ENCODE data around the gene MEGF10. TPM values are rescaled to one million over a fixed set of nuclear protein-coding genes. Genes with fewer than 3 reads are reported as not detected.

MEGF10 gene
- total RNA-seq, 1 experiment from 2014 or later: 0.03 TPM

DNA sequence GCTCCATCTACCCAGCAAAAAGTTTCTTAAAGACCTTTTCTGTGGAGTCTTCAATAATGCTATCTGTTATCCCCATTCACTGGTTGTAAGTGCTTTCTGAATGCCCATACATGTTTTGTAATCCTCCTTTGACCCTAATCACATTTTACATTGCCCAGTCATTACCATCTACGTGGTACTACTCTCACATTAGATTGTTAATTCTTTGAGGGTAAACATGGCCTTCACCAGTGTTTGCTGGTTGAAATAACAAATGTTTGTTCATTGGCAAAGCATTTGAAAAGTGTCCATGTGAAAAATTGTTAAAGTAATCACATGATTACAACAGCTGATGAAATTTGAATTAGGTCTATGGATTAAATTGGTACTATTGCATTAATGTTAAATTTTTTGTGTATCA lies 31.8 kb downstream of the MEGF10 start:
- Histone ChIP-seq H3K9me3 (replicated peaks) (no peaks in the 10 kb centered on the region), H3K36me3 (no peaks in the 10 kb centered on the region), H3K4me1 (replicated peaks) (peaks cover 13% of the 10 kb centered on the region), H3K27me3 (replicated peaks) (0 out of 2 replicates have a peak, but pooled peaks cover 8% of the 10 kb centered on the region), H3K4me3 (no peak overlapping the region), H3K27ac (no peak overlapping the region)
- DNase-seq (ENCODE audit: low read depth in 1 of 2, low spot score in 2 of 2): no peak

DNA sequence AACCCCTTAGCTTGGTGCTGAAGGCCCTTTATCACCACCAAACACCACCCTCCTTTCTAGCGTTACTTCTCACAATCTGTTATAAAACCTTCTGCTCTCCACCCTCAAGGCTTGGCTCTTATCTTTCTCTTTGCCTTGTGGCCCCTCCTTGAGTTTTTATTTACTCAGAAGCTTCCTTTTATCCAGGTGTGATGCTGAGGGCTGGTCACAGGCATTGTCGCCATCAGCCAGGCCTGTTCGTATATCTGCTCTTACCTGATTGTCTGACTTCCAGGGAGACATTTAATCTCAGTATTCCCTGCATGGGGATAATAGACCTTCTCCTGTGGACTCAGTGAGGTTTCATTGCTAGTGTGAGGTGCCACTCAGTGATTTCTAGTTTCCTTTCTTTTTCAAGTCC lies 34.2 kb downstream of the MEGF10 start:
- H3K9me3 ChIP-seq (replicated peaks): no peaks in the 10 kb centered on the region
- no peak overlapping the region for H3K27ac ChIP-seq
- DNase-seq (ENCODE audit: low read depth in 1 of 2, low spot score in 2 of 2): no peak
- H3K27me3 ChIP-seq (replicated peaks): peaks cover 5% of the 10 kb centered on the region; the same call in 1 of the 2 replicates
- H3K4me3 ChIP-seq: no peak overlapping the region
- H3K36me3 ChIP-seq: no peaks in the 10 kb centered on the region
- H3K4me1 ChIP-seq (replicated peaks): peaks cover 13% of the 10 kb centered on the region

DNA sequence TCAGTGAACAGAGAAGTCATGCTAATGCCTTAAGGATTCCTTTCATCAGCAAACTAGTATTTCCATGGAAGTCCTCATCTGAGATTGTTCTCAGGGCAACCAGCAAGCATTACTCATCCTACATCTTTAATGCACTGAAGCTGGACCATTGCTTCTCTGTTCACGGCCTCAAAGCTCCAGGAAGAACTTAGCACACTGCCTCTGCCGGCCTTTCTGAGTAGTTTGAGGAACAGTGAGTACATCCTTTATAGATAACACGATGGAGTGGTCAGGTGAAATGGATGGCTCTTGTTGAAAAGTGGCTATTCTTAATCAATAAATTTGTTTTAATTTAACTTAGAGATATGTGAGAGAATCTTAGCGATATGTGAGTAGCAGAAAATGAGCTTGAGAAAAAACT lies 35.8 kb downstream of the MEGF10 start:
- Histone ChIP-seq H3K27ac (no peak overlapping the region), H3K36me3 (no peaks in the 10 kb centered on the region), H3K9me3 (replicated peaks) (no peaks in the 10 kb centered on the region), H3K4me3 (no peak overlapping the region), H3K4me1 (replicated peaks) (no peaks in the 10 kb centered on the region), H3K27me3 (replicated peaks) (peaks cover 5% of the 10 kb centered on the region; the same call in 1 of the 2 replicates)
- no peak for DNase-seq (ENCODE audit: low read depth in 1 of 2, low spot score in 2 of 2)

DNA sequence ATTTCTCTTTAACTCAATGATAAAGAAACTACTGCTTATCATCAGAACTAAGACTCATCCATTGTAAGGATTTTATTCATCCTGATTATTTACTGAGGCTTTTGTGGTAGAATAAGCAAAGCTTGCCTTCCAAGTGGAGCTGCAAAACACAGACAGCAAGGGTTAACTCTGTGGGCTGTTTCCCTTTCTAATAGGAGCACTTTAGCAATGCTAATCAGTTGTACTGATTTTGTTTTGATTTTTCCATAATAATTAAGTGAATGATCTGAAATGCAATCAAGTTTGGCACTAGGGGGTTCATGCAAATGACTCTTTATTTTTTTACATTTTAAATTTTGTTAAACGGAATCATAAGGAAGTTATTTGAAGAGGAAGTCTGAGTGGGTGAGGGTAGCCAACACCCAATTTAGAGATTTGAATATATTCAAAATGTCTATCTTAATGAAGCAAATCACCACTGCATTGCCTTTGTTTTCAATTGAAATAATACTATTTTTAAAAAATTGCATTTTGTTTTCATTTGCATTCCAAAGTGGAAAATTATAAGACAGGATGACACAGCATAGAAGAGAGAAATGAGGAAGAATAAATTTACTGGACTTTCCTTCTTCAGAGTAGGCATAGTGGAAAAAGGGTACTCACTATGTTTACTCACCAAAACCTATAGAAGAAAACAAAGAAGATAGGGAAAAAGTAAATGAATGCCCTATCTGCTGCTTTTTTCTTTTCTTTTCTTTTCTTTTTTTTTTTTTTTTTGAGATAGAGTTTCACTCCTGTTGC lies 36.6 kb downstream of the MEGF10 start:
- no peaks in the 10 kb centered on the region for H3K4me1 ChIP-seq (replicated peaks)
- H3K4me3 ChIP-seq: no peak overlapping the region
- H3K27me3 ChIP-seq (replicated peaks): peaks cover 5% of the 10 kb centered on the region; the same call in 1 of the 2 replicates
- DNase-seq (ENCODE audit: low read depth in 1 of 2, low spot score in 2 of 2): no peak
- H3K9me3 ChIP-seq (replicated peaks): no peaks in the 10 kb centered on the region
- no peaks in the 10 kb centered on the region for H3K36me3 ChIP-seq
- no peak overlapping the region for H3K27ac ChIP-seq

- Histone ChIP-seq H3K27ac (no peak overlapping the region), H3K36me3 (no peaks in the 10 kb centered on the region), H3K27me3 (replicated peaks) (peaks cover 10% of the 10 kb centered on the region), H3K9me3 (replicated peaks) (no peaks in the 10 kb centered on the region), H3K4me3 (no peak overlapping the region), H3K4me1 (replicated peaks) (no peaks in the 10 kb centered on the region)
- DNase-seq (ENCODE audit: low read depth in 1 of 2, low spot score in 2 of 2): no peak
Measured at GRCh38 chr5:127330116-127330515, 39.5 kb downstream of the MEGF10 start.

- no peaks in the 10 kb centered on the region for H3K4me1 ChIP-seq (replicated peaks)
- H3K9me3 ChIP-seq (replicated peaks): no peaks in the 10 kb centered on the region
- H3K27me3 ChIP-seq (replicated peaks): peaks cover 17% of the 10 kb centered on the region
- no peaks in the 10 kb centered on the region for H3K36me3 ChIP-seq
- H3K4me3 ChIP-seq: no peak overlapping the region
- no peak for DNase-seq (ENCODE audit: low read depth in 1 of 2, low spot score in 2 of 2)
- no peak overlapping the region for H3K27ac ChIP-seq
Measured at GRCh38 chr5:127331890-127332649, 41.5 kb downstream of the MEGF10 start.

DNA sequence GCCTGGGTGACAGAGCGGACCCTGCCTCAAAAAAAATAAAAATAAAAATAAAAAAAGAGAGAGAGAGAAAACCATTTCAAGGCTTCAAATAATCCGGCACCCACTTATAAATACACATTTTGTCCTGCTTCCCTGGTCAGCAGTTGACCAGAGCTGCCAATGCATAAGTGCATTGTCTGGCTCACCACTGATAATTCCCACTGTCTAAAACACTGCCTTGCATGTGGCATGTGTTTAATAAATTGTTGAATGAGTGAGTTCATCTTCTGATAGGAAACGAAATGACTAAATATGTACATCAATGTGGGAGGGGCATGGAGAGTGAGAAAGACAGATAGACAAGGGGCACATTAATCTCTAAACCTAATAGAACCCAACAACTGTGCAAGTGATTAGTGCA lies 42.9 kb downstream of the MEGF10 start:
- Histone ChIP-seq H3K4me1 (replicated peaks) (no peaks in the 10 kb centered on the region), H3K9me3 (replicated peaks) (no peaks in the 10 kb centered on the region), H3K4me3 (no peak overlapping the region), H3K36me3 (no peaks in the 10 kb centered on the region), H3K27me3 (replicated peaks) (peaks cover 27% of the 10 kb centered on the region), H3K27ac (no peak overlapping the region)
- no peak for DNase-seq (ENCODE audit: low read depth in 1 of 2, low spot score in 2 of 2)

- Histone ChIP-seq H3K4me1 (replicated peaks) (no peaks in the 10 kb centered on the region), H3K27me3 (replicated peaks) (peaks cover 38% of the 10 kb centered on the region), H3K9me3 (replicated peaks) (no peaks in the 10 kb centered on the region), H3K36me3 (no peaks in the 10 kb centered on the region), H3K4me3 (no peak overlapping the region), H3K27ac (no peak overlapping the region)
- DNase-seq (ENCODE audit: low read depth in 1 of 2, low spot score in 2 of 2): no peak
Measured at GRCh38 chr5:127335381-127335780, 44.8 kb downstream of the MEGF10 start.

DNA sequence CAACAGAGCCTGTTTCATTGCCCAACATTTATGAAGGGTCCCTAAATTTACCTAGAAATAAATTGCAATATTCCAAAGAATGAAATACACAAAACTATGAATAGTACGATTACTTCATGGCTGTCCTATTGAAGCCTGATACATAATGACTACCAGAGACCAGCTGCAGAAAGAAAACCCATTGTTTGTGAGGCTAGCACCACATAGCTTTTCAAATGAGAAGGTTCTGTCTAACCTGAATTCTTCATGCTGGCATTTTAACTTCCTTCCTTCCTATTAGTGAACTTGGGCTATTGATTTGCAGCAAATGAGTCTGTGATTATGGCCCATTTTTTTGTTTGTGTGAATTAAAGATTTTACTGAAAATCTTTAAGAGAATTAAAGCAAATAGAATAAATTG lies 47.3 kb downstream of the MEGF10 start:
- H3K9me3 ChIP-seq (replicated peaks): no peaks in the 10 kb centered on the region
- no peak for DNase-seq (ENCODE audit: low read depth in 1 of 2, low spot score in 2 of 2)
- H3K27me3 ChIP-seq (replicated peaks): peaks cover 35% of the 10 kb centered on the region
- no peak overlapping the region for H3K27ac ChIP-seq
- no peak overlapping the region for H3K4me3 ChIP-seq
- no peaks in the 10 kb centered on the region for H3K36me3 ChIP-seq
- no peaks in the 10 kb centered on the region for H3K4me1 ChIP-seq (replicated peaks)

DNA sequence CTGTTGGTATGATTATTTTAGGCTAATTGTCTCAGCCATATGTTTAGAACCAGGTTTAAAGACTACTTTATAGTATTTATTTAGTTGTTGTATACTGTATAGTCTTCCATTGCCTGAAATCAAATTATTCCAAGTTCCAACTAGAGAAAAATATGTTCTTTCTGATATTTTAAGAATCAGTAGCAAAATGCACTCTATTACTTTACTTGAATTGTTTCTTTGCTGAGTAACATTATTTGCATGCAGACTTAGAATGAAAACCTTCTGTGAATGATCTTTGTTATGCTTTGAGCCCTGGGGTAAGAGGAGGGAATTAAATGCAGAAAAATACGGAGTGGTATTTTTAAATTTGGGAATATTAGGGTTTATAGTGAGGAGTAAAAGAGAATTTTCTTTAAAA lies 47.9 kb downstream of the MEGF10 start:
- Histone ChIP-seq H3K36me3 (no peaks in the 10 kb centered on the region), H3K9me3 (replicated peaks) (no peaks in the 10 kb centered on the region), H3K27ac (no peak overlapping the region), H3K27me3 (replicated peaks) (peaks cover 34% of the 10 kb centered on the region), H3K4me3 (no peak overlapping the region), H3K4me1 (replicated peaks) (no peaks in the 10 kb centered on the region)
- DNase-seq (ENCODE audit: low read depth in 1 of 2, low spot score in 2 of 2): no peak

DNA sequence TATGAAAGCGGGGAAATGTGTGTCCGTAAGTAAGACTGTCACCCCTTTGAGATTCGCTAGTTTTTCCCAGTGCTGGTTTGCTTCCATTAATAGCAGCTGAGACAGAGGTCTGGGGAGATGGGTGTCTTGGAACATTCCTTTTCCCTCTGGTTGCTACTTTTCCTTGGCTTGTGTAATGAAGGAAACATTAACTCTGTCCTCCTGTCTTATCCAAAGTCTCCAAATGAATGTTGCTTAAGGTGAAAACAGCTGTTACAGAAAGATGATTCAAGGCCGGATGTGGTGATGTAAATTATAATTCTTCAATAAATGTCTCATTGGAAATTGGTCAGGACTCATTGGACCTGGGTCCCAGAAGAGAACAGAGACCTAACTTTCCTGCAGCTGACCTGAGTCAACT lies 50.0 kb downstream of the MEGF10 start:
- Histone ChIP-seq H3K9me3 (replicated peaks) (no peaks in the 10 kb centered on the region), H3K4me3 (no peak overlapping the region), H3K36me3 (no peaks in the 10 kb centered on the region), H3K27me3 (replicated peaks) (peaks cover 33% of the 10 kb centered on the region), H3K4me1 (replicated peaks) (no peaks in the 10 kb centered on the region), H3K27ac (no peak overlapping the region)
- DNase-seq (ENCODE audit: low read depth in 1 of 2, low spot score in 2 of 2): no peak

GRCh38 chr5:127342364-127342763 lies 51.8 kb downstream of the MEGF10 start:
- Histone ChIP-seq H3K36me3 (no peaks in the 10 kb centered on the region), H3K4me1 (replicated peaks) (no peaks in the 10 kb centered on the region)
- DNase-seq (ENCODE audit: low read depth in 1 of 2, low spot score in 2 of 2): no peak

GRCh38 chr5:127343313-127343712 lies 52.7 kb downstream of the MEGF10 start:
- DNase-seq (ENCODE audit: low read depth in 1 of 2, low spot score in 2 of 2): no peak
- H3K4me3 ChIP-seq: no peak overlapping the region
- peaks cover 14% of the 10 kb centered on the region for H3K27me3 ChIP-seq (replicated peaks)
- H3K4me1 ChIP-seq (replicated peaks): no peaks in the 10 kb centered on the region
- no peak overlapping the region for H3K27ac ChIP-seq
- H3K36me3 ChIP-seq: no peaks in the 10 kb centered on the region
- no peaks in the 10 kb centered on the region for H3K9me3 ChIP-seq (replicated peaks)

More at GRCh38 chr5:127342364-127342763, 51.8 kb downstream of the MEGF10 start:
- Histone ChIP-seq H3K9me3 (replicated peaks) (no peaks in the 10 kb centered on the region), H3K27me3 (replicated peaks) (peaks cover 19% of the 10 kb centered on the region), H3K4me3 (no peak overlapping the region), H3K27ac (no peak overlapping the region)

DNA sequence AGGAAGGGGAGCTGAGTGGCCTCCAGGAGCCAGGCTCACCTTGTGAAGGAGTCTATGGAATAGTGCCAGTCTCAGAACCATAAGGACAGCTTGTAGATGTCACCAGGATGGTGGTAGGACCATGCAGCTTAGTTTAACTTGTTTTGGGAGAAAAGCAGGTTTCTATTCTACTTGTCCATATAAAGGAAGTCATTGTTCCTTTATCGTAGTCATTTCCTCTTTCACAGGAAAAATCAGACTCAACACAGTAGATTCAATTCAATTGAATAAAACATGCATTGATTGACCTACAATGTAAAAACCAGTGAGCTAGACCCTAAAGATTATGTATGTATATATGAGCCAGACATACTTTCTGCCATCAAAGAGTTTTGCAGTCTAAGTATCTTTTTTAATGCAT lies 53.3 kb downstream of the MEGF10 start:
- H3K36me3 ChIP-seq: no peaks in the 10 kb centered on the region
- H3K4me1 ChIP-seq (replicated peaks): no peaks in the 10 kb centered on the region
- H3K9me3 ChIP-seq (replicated peaks): no peaks in the 10 kb centered on the region
- H3K27ac ChIP-seq: no peak overlapping the region
- no peak overlapping the region for H3K4me3 ChIP-seq
- peaks cover 11% of the 10 kb centered on the region; the same call in 1 of the 2 replicates for H3K27me3 ChIP-seq (replicated peaks)
- DNase-seq (ENCODE audit: low read depth in 1 of 2, low spot score in 2 of 2): no peak

All from SJSA1 (cell line).